PFSK-1 (cell line): Measurements from ENCODE around the gene SORCS3.

ENCODE experiments used
- FOXP2 ChIP-seq: optimal IDR thresholded peaks from 2 replicates; pipeline ENCODE3; 2011; ENCODE audit warnings: borderline replicate concordance, control low read depth, inconsistent platforms; ENCODE audit not compliant: insufficient read depth; ENCODE audit errors: extremely low read length, extremely low read depth
- POLR2AphosphoS5 ChIP-seq: IDR thresholded peaks from 2 replicates; pipeline ENCODE4 v1.6.1; 2012; ENCODE audit warnings: low read depth, mild to moderate bottlenecking, control low read depth, low read length, moderate library complexity
- SIN3A ChIP-seq: IDR thresholded peaks from 2 replicates; pipeline ENCODE4 v1.6.1; 2012; ENCODE audit warnings: mild to moderate bottlenecking, low read length, moderate library complexity, borderline replicate concordance; ENCODE audit not compliant: insufficient read depth
- TAF1 ChIP-seq: IDR thresholded peaks from 2 replicates; pipeline ENCODE4 v1.6.1; 2012; ENCODE audit warnings: low read length, control low read depth, borderline replicate concordance; ENCODE audit not compliant: insufficient read depth
- TF ChIP-seq, protein P1 (sequence below), 2 experiments: IDR thresholded peaks; 2 replicates each; pipeline versions ENCODE4 v1.6.1 to v1.8.0; 2011 to 2012; ENCODE audit warnings: low read depth in 2 of 2, low read length in 2 of 2, control low read depth in 1 of 2, inconsistent platforms in 1 of 2, mild to moderate bottlenecking in 1 of 2, moderate library complexity in 1 of 2; ENCODE audit not compliant: insufficient read depth in 1 of 2

SORCS3 gene

DNA sequence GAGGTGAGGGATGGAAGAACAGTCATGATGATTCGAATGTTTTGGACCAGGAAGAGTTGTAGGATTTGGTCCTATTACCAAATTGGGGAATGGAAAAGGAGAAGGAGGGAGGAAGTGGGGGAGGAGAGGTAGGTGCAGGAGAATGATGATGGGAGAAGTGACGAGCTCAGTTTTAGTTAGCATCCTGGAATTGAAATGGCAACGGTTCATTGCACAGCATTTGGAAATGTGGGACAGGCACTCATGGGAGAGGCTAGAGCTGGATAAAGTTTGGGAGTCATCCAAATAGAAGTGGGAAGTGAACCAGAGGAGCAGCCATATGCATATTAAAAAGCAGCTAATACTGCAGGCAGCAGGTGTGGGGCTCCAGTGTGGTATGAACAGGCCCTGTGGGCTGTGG is 253.6 kb downstream of the SORCS3 start:
- TF ChIP-seq POLR2AphosphoS5 (no peak), TAF1 (no peak), SIN3A (no peak), FOXP2 (no peak)
- TF ChIP-seq, protein P1, sequence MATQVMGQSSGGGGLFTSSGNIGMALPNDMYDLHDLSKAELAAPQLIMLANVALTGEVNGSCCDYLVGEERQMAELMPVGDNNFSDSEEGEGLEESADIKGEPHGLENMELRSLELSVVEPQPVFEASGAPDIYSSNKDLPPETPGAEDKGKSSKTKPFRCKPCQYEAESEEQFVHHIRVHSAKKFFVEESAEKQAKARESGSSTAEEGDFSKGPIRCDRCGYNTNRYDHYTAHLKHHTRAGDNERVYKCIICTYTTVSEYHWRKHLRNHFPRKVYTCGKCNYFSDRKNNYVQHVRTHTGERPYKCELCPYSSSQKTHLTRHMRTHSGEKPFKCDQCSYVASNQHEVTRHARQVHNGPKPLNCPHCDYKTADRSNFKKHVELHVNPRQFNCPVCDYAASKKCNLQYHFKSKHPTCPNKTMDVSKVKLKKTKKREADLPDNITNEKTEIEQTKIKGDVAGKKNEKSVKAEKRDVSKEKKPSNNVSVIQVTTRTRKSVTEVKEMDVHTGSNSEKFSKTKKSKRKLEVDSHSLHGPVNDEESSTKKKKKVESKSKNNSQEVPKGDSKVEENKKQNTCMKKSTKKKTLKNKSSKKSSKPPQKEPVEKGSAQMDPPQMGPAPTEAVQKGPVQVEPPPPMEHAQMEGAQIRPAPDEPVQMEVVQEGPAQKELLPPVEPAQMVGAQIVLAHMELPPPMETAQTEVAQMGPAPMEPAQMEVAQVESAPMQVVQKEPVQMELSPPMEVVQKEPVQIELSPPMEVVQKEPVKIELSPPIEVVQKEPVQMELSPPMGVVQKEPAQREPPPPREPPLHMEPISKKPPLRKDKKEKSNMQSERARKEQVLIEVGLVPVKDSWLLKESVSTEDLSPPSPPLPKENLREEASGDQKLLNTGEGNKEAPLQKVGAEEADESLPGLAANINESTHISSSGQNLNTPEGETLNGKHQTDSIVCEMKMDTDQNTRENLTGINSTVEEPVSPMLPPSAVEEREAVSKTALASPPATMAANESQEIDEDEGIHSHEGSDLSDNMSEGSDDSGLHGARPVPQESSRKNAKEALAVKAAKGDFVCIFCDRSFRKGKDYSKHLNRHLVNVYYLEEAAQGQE (IDR thresholded peaks at IDR 0.05; ENCODE audit: insufficient read depth in 1 of 2, low read depth in 2 of 2, low read length in 2 of 2): no peak

DNA sequence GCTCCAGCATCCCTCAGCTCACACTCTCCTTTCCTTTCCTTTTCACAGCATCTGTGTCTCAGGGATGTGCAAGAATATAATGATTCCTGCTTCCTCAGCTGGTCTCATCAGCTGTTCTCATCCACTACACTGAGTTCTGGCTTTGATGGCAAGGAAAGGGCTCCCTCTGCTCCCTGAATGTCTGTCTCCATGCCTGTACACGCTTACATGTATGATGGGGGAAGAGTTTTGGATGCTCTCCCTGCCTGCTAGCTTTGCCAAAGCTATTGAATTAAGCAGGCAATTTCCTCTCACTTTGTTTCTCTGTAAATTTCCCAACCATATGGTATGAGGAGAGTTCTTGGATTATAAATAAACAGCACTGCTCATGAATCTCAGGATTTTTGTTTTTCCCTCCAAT is 254.5 kb downstream of the SORCS3 start:
- TF ChIP-seq, protein P1 (IDR thresholded peaks at IDR 0.05; ENCODE audit: insufficient read depth in 1 of 2, low read depth in 2 of 2, low read length in 2 of 2): no peak
- TF ChIP-seq SIN3A: no peak
- TF ChIP-seq FOXP2: no peak
- TF ChIP-seq POLR2AphosphoS5: no peak
- no peak for TF ChIP-seq TAF1

DNA sequence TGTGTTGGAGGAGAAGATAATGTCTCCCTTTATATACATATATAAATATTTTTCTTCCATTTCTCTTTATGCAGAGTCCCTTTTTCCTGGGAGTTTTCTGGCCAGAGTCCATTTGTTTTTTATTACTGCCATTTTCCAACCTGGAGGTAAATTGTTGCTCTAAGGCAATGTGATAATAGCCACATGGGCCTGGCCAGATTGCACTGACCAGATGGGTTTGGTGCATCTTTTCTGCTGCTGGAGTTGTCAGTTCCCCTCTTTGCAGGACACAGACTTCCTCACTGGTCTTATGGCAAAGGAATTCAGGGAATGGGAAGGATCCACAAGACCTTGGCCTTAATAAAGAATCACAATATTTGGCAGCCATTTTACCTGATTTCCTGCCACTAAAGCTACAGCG is 254.9 kb downstream of the SORCS3 start:
- TF ChIP-seq POLR2AphosphoS5: no peak
- TF ChIP-seq TAF1: no peak

DNA sequence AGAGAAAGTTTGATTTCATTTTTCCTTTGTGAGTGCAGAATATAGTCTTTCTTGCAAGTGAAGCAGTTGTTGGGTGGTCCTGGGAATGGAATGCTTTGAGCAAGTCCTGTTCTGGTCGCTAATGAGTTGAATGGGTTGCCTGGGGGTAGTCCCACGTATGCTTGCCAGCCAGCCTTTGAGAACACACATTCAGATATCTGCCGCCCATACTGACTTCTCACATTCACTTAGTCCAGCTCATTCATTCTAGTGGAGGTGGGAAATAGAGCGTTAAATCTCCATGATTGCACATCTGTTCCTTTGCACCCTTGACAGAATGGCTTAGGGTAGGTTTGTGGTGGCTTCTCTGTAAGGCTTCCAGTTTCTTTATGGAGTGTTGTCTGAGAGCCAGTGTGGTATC is 256.6 kb downstream of the SORCS3 start:
- TF ChIP-seq SIN3A (no peak), TAF1 (no peak), FOXP2 (no peak), POLR2AphosphoS5 (no peak)
- TF ChIP-seq, protein P1 (IDR thresholded peaks at IDR 0.05; ENCODE audit: insufficient read depth in 1 of 2, low read depth in 2 of 2, low read length in 2 of 2): no peak

DNA sequence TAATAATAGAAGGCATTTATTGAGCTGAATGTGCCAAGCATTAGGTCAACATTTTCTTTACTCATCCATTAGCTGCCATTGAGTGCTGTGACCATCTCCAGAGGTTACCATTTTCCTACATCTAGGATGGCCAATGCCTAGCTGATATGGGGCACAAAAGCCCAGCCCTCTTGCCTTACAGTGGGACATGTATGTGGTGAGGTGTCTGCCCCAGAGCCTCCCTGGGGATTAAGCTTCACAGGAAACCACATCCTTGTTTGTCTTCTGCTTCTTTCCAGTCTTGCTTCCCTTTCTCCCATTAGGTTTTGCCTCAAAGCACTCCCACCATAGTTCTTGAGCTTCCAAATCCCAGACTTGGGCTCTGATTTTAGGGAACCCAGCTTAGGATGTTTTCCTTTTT is 258.7 kb downstream of the SORCS3 start:
- no peak for TF ChIP-seq SIN3A
- TF ChIP-seq FOXP2: no peak
- TF ChIP-seq TAF1: no peak
- TF ChIP-seq, protein P1 (IDR thresholded peaks at IDR 0.05; ENCODE audit: insufficient read depth in 1 of 2, low read depth in 2 of 2, low read length in 2 of 2): no peak
- TF ChIP-seq POLR2AphosphoS5: no peak

DNA sequence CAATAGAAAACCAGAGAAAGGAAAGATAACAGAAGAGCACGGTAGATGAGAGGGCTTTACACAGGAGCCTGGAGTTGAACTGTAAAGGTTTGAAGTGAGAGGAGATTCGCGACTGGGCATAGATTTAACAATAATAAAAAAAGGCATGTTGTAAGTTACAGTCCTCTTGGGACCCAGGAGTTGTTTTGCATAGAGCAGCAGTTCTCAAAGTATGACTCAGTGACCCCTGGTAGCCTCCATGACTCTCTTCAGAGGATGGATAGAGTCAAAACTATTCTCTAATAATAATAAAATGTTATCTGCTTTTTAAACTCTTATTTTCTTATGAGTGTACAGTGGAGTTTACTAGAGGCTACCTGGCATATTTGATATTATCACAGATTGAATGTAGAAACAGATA is 262.3 kb downstream of the SORCS3 start:
- TF ChIP-seq FOXP2 (no peak), SIN3A (no peak), POLR2AphosphoS5 (no peak), TAF1 (no peak)
- TF ChIP-seq, protein P1 (IDR thresholded peaks at IDR 0.05; ENCODE audit: insufficient read depth in 1 of 2, low read depth in 2 of 2, low read length in 2 of 2): no peak
